SK-N-SH treated with all-trans-retinoic acid at 6 μM for 48 hours (cell line): Measurements from ENCODE around the gene SLC44A5.

ENCODE experiments used
- ATAC-seq: fragments of 200-7000 bp; cut with Tn5 transposase; 3 replicates; pipeline ENCODE4 v1.9.1; 2020; ENCODE audit warnings: mild to moderate bottlenecking, moderate library complexity
- ARNTL ChIP-seq: fragments of 450-650 bp; formaldehyde crosslinking; IDR thresholded peaks from 2 replicates; pipeline ENCODE4 v1.5.0; 2020; ENCODE audit warnings: low read depth, mild to moderate bottlenecking, moderate library complexity, borderline replicate concordance
- BACH2 ChIP-seq: fragments of 250-450 bp; sonication (Bioruptor Pico); IDR thresholded peaks from 2 replicates; pipeline ENCODE4 v1.9.0; 2021; ENCODE audit warnings: mild to moderate bottlenecking, borderline replicate concordance
- CREB5 ChIP-seq: fragments of 250-450 bp; sonication (Bioruptor Pico); IDR thresholded peaks from 2 replicates; pipeline ENCODE4 v1.5.1; 2020; ENCODE audit warnings: low read depth, mild to moderate bottlenecking, moderate library complexity
- CSDC2 ChIP-seq: fragments of 250-450 bp; sonication (Bioruptor Pico); IDR thresholded peaks from 2 replicates; pipeline ENCODE4 v1.5.0; 2020; ENCODE audit warnings: mild to moderate bottlenecking, moderate library complexity
- CSRNP3 ChIP-seq: fragments of 250-450 bp; sonication (Bioruptor Pico); IDR thresholded peaks from 2 replicates; pipeline ENCODE4 v1.5.1; 2021; ENCODE audit warnings: mild to moderate bottlenecking, moderate library complexity
- ESRRG ChIP-seq: fragments of 250-450 bp; sonication (Bioruptor Pico); IDR thresholded peaks from 2 replicates; pipeline ENCODE4 v1.6.1; 2021; ENCODE audit warnings: mild to moderate bottlenecking
- GLIS3 ChIP-seq: fragments of 250-450 bp; sonication (Bioruptor Pico); IDR thresholded peaks from 2 replicates; pipeline ENCODE4 v1.5.0; 2020; ENCODE audit warnings: mild to moderate bottlenecking, moderate library complexity
- ISL1 ChIP-seq: fragments of 250-450 bp; sonication (Bioruptor Pico); IDR thresholded peaks from 2 replicates; pipeline ENCODE4 v2.1.2; 2022; ENCODE audit warnings: mild to moderate bottlenecking, moderate library complexity
- OSR1 ChIP-seq: fragments of 250-450 bp; sonication (Bioruptor Pico); IDR thresholded peaks from 2 replicates; pipeline ENCODE4 v1.8.0; 2022; ENCODE audit warnings: moderate library complexity, mild to moderate bottlenecking, inconsistent platforms
- PATZ1 ChIP-seq: fragments of 250-450 bp; sonication (Bioruptor Pico); IDR thresholded peaks from 2 replicates; pipeline ENCODE4 v1.8.0; 2020; ENCODE audit warnings: mild to moderate bottlenecking, moderate library complexity, borderline replicate concordance
- POU6F1 ChIP-seq: fragments of 250-450 bp; sonication (Bioruptor Pico); IDR thresholded peaks from 2 replicates; pipeline ENCODE4 v1.8.0; 2021; ENCODE audit warnings: low read depth, mild to moderate bottlenecking, moderate library complexity, borderline replicate concordance
- PPARA ChIP-seq: fragments of 250-450 bp; sonication (Bioruptor Pico); IDR thresholded peaks from 2 replicates; pipeline ENCODE4 v1.5.0; 2020; ENCODE audit warnings: mild to moderate bottlenecking, borderline replicate concordance
- RARB ChIP-seq: fragments of 250-450 bp; sonication (Bioruptor Pico); IDR thresholded peaks from 2 replicates; pipeline ENCODE4 v1.8.0; 2021; ENCODE audit warnings: mild to moderate bottlenecking, moderate library complexity
- SNAI2 ChIP-seq: fragments of 250-450 bp; sonication (Bioruptor Pico); IDR thresholded peaks from 2 replicates; pipeline ENCODE4 v1.5.0; 2020; ENCODE audit warnings: mild to moderate bottlenecking, moderate library complexity
- TCF4 ChIP-seq: fragments of 250-450 bp; sonication (Bioruptor Pico); IDR thresholded peaks from 2 replicates; pipeline ENCODE4 v1.8.0; 2021; ENCODE audit warnings: mild to moderate bottlenecking, moderate library complexity, borderline replicate concordance
- TOX ChIP-seq: fragments of 250-450 bp; sonication (Bioruptor Pico); IDR thresholded peaks from 2 replicates; pipeline ENCODE4 v1.8.0; 2021; ENCODE audit warnings: mild to moderate bottlenecking, moderate library complexity, borderline replicate concordance
- TSHZ2 ChIP-seq: fragments of 250-450 bp; sonication (Bioruptor Pico); IDR thresholded peaks from 2 replicates; pipeline ENCODE4 v1.5.0; 2020; ENCODE audit warnings: mild to moderate bottlenecking, moderate library complexity
- ZC3H10 ChIP-seq: fragments of 250-450 bp; sonication (Bioruptor Pico); IDR thresholded peaks from 2 replicates; pipeline ENCODE4 v1.5.1; 2021; ENCODE audit warnings: mild to moderate bottlenecking, moderate library complexity
- ZFP30 ChIP-seq: fragments of 450-650 bp; formaldehyde crosslinking; IDR thresholded peaks from 2 replicates; pipeline ENCODE4 v1.5.0; 2022; ENCODE audit warnings: mild to moderate bottlenecking, moderate library complexity
- ZNF565 ChIP-seq: fragments of 450-650 bp; formaldehyde crosslinking; conservative IDR thresholded peaks from 2 replicates; pipeline ENCODE4 v1.5.0; 2020; ENCODE audit warnings: low read depth, mild to moderate bottlenecking, moderate library complexity
- ZNF70 ChIP-seq: fragments of 450-650 bp; formaldehyde crosslinking; IDR thresholded peaks from 2 replicates; pipeline ENCODE4 v1.5.0; 2020; ENCODE audit warnings: mild to moderate bottlenecking, moderate library complexity
- ZNF8 ChIP-seq: fragments of 450-650 bp; formaldehyde crosslinking; IDR thresholded peaks from 2 replicates; pipeline ENCODE4 v1.5.0; 2020; ENCODE audit warnings: mild to moderate bottlenecking, moderate library complexity

The SLC44A5 gene

GRCh38 chr1:75172556-75172955 is 438.4 kb downstream of the SLC44A5 start:
- TF ChIP-seq TOX (CRISPR knock-in tag) (no peak), OSR1 (CRISPR knock-in tag) (no peak)
- no peak for ATAC-seq

- no peak for ATAC-seq
- TF ChIP-seq ZNF70 (CRISPR knock-in tag) (no peak), RARB (CRISPR knock-in tag) (no peak), ESRRG (CRISPR knock-in tag) (no peak), PATZ1 (CRISPR knock-in tag) (no peak), ISL1 (CRISPR knock-in tag) (no peak), ZFP30 (no peak), TSHZ2 (CRISPR knock-in tag) (no peak), BACH2 (CRISPR knock-in tag) (no peak), ARNTL (CRISPR knock-in tag) (no peak), PPARA (CRISPR knock-in tag) (no peak), SNAI2 (CRISPR knock-in tag) (no peak), TOX (CRISPR knock-in tag) (no peak), OSR1 (CRISPR knock-in tag) (no peak), TCF4 (CRISPR knock-in tag) (no peak), CSRNP3 (CRISPR knock-in tag) (no peak), CSDC2 (no peak)
These were observed 439.0 kb downstream of the SLC44A5 start for GRCh38 chr1:75171876-75172275.

GRCh38 chr1:75170981-75171380 is 439.9 kb downstream of the SLC44A5 start:
- ATAC-seq = no peak
- TF ChIP-seq CSDC2 = no peak
- TF ChIP-seq ZC3H10 (CRISPR knock-in tag) = no peak
- no peak for TF ChIP-seq CREB5 (CRISPR knock-in tag)
- TF ChIP-seq POU6F1 (CRISPR knock-in tag) = no peak
- TF ChIP-seq ZNF565 (CRISPR knock-in tag) = no peak
- no peak for TF ChIP-seq ZNF8 (CRISPR knock-in tag)
- no peak for TF ChIP-seq ESRRG (CRISPR knock-in tag)
- no peak for TF ChIP-seq GLIS3
- no peak for TF ChIP-seq ARNTL (CRISPR knock-in tag)
- no peak for TF ChIP-seq ISL1 (CRISPR knock-in tag)
